Activated naive CD8-positive, alpha-beta T cell (primary cell): ENCODE measurements around the gene DCAF4.

ENCODE experiments used
- H3K27ac Mint-ChIP-seq: one replicate; pipeline ENCODE4 v1.8.0; 2021; ENCODE audit warnings: mixed read lengths
- H3K27me3 Mint-ChIP-seq: one replicate; pipeline ENCODE4 v1.8.0; 2021; ENCODE audit warnings: mixed read lengths
- H3K36me3 Mint-ChIP-seq: one replicate; pipeline ENCODE4 v1.8.0; 2021; ENCODE audit warnings: mixed read lengths
- H3K4me1 Mint-ChIP-seq: one replicate; pipeline ENCODE4 v1.8.0; 2021; ENCODE audit warnings: low read depth, mixed read lengths
- H3K4me3 Mint-ChIP-seq: one replicate; pipeline ENCODE4 v1.8.0; 2021; ENCODE audit warnings: mild to moderate bottlenecking, mixed read lengths
- H3K9me3 Mint-ChIP-seq: one replicate; pipeline ENCODE4 v1.8.0; 2021; ENCODE audit warnings: low read depth, mixed read lengths

Gene DCAF4, protein sequence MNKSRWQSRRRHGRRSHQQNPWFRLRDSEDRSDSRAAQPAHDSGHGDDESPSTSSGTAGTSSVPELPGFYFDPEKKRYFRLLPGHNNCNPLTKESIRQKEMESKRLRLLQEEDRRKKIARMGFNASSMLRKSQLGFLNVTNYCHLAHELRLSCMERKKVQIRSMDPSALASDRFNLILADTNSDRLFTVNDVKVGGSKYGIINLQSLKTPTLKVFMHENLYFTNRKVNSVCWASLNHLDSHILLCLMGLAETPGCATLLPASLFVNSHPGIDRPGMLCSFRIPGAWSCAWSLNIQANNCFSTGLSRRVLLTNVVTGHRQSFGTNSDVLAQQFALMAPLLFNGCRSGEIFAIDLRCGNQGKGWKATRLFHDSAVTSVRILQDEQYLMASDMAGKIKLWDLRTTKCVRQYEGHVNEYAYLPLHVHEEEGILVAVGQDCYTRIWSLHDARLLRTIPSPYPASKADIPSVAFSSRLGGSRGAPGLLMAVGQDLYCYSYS

DNA sequence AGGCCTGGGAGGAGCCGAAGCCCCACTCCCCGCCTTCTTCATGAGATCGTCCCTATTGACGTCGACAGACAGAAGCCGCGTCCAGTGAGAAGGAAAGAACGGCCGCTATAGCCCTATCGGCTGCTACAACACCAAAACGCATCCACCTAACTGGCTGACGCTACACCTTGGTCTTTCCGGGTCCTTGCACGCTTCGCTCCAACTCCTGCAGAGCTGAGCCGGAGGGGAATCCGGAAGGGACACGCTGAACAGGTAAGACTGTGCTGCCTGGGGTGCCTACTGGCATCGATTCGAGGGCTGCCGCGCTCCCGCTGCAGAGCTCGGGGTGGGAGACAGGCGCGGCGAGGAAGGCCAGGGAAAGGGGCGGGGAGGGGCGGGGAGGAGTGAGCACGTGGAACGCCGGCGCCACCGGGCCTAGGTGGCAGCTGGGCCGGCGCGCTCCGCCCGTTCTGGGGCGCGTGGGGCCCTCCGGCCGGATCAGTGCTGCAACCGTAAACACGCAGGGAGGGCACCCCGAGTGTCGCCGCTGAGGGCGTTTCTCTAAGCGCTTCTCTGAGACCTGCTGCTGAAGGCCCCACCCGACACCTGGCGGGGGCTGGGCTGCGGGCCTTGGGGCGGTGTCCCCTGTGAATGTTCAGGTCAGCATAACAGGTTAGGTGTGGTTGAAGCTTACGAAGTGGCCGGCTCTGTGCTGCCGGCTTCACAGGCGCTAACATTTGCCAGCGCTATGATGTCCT is at the start of gene DCAF4:
Gene DCAF4, plus strand, starts transcription at position 173 of the 737 bp plus-strand sequence. CDS start 11,515 bp downstream, outside the sequence.
- Mint-ChIP-seq H3K4me1 (peaks cover 15% of the 10 kb centered on the region), H3K4me3 (peak within 1 kb of the TSS; percentile 96), H3K27ac (peak within 1 kb of the TSS; percentile 95), H3K27me3 (no peaks in the 10 kb centered on the region), H3K36me3 (peaks cover 2% of the 10 kb centered on the region), H3K9me3 (no peaks in the 10 kb centered on the region)

DNA sequence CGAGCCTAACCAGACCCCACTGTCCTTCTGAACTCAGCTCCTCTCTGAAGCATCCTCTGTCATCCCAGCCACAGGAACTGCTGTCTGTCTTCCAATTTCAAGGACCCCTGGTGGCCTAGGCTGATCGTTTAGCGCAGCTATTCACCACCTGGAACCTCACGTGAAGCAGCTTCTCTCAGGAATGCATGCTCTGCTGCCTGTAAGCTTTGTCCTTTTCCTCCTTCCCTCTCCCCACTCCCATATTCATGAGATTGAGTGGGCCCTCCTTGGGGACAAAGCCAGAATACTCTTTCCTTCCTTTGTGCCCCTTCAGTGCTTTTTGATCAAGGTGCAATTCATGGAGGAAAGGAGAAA is 49.6 kb upstream of the DCAF4 start:
- Mint-ChIP-seq H3K9me3 (no peaks in the 10 kb centered on the region), H3K4me3 (no peak overlapping the region), H3K27ac (no peak overlapping the region), H3K4me1 (no peaks in the 10 kb centered on the region), H3K36me3 (peaks cover 2% of the 10 kb centered on the region), H3K27me3 (no peaks in the 10 kb centered on the region)

DNA sequence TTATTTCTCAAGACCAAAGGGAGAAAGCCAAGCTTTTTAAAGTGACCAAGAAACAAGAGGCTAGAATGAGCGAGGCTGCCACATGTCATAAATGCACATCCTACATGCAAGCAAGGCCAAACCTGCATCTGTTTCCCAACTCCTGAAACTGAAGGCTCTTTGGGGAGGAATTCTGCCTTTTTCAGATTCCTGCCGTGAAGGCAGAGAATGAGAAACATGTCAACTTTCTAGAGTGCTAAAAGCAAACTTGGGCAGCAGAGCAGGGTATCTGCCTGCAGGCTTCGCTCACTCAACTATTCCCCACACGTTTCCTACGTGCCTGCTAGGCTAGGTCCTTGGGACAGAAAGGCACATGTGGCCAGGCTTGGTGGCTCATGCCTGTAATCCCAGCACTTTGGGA is 47.5 kb upstream of the DCAF4 start:
- no peak overlapping the region for H3K4me3 Mint-ChIP-seq
- no peak overlapping the region for H3K27ac Mint-ChIP-seq
- no peaks in the 10 kb centered on the region for H3K4me1 Mint-ChIP-seq
- H3K36me3 Mint-ChIP-seq, result peaks cover 2% of the 10 kb centered on the region
- no peaks in the 10 kb centered on the region for H3K9me3 Mint-ChIP-seq
- H3K27me3 Mint-ChIP-seq, result no peaks in the 10 kb centered on the region

DNA sequence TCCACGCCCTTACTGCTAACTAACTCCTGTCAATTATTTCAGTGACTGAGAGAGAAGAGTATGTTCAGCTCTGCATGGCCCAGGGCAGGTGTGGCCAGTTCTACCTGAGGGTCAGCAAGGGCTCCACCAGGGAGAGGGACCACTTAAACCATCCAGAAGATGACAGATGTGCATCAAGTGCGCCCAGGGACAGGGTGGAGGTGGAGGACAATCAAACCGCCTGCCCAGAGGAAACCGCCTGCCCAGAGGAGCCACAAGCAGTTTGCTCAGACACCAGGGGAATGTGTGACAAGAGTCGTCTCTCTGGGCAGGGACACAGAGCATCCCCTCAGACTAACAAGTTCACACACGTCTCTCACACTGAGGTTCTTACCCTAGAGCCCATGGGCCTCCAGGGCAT is 46.8 kb upstream of the DCAF4 start:
- no peaks in the 10 kb centered on the region for H3K27me3 Mint-ChIP-seq
- H3K27ac Mint-ChIP-seq, result no peak overlapping the region
- H3K4me1 Mint-ChIP-seq, result peaks cover 2% of the 10 kb centered on the region
- no peaks in the 10 kb centered on the region for H3K9me3 Mint-ChIP-seq
- peaks cover 2% of the 10 kb centered on the region for H3K36me3 Mint-ChIP-seq
- no peak overlapping the region for H3K4me3 Mint-ChIP-seq

DNA sequence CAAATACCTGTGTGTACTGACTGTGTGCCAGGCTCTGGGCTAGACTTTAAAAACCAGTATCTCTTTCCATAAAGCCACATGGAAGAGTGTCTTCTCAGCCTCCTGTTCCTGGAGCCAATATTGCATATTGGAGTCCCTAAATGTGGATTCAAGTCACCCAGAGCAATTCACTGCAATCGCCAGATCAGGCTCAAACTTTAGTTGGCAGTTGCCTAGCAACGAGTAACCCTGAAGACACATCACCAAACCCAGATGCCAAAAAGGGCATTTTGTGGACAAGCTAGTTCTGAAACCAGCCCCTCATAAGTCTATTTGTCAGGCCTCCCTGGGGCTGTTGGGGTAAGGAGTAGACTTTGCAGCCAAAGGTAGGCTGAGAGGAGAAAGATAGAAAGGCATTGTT is 46.1 kb upstream of the DCAF4 start:
- Mint-ChIP-seq H3K27me3 (no peaks in the 10 kb centered on the region), H3K4me1 (peaks cover 2% of the 10 kb centered on the region), H3K36me3 (peaks cover 2% of the 10 kb centered on the region), H3K9me3 (no peaks in the 10 kb centered on the region), H3K27ac (no peak overlapping the region), H3K4me3 (no peak overlapping the region)

DNA sequence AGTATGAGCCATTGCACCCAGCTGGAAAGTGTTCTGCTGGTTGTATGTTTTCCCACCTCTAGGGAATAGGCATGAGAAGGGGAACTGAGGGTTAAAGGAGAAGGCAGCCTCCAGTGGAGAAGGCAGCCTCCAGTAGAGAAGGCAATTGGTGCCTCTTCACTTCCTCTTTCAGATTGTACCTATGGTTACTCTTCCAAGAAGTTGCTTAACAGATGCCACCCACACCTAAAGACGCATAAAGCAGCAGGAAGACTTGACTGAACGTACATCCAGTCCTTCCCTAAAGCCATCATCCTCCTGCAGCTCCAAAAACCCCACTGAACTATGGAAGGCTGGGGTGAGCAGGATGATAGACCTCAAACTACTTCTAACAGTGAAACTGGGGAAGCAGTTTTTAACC is 45.4 kb upstream of the DCAF4 start:
- Mint-ChIP-seq H3K9me3 (no peaks in the 10 kb centered on the region), H3K4me3 (no peak overlapping the region), H3K36me3 (peaks cover 4% of the 10 kb centered on the region), H3K27ac (no peak overlapping the region), H3K4me1 (peaks cover 2% of the 10 kb centered on the region), H3K27me3 (peaks cover 1% of the 10 kb centered on the region)

DNA sequence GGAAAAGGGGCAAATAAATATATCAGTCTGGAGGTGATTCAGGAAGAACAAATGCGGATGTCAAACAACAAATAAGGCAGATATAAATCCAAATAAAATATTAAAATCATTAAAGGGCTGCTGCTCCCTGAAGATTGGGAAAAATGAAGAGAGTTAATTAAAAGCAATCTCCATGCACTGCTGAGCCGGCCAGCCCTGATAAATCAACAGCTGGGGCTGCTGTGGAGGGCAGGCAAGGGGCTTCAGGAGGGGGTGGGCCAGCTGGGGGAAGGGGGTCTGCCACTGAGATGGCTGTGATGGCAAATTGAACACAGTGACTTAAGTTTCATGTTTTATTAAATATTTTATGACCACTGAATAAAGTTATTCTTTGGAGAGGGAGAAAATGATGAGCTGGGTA is 44.7 kb upstream of the DCAF4 start:
- Mint-ChIP-seq H3K27me3 (peaks cover 2% of the 10 kb centered on the region), H3K9me3 (no peaks in the 10 kb centered on the region), H3K27ac (no peak overlapping the region), H3K4me1 (peaks cover 2% of the 10 kb centered on the region), H3K4me3 (no peak overlapping the region), H3K36me3 (peaks cover 4% of the 10 kb centered on the region)

DNA sequence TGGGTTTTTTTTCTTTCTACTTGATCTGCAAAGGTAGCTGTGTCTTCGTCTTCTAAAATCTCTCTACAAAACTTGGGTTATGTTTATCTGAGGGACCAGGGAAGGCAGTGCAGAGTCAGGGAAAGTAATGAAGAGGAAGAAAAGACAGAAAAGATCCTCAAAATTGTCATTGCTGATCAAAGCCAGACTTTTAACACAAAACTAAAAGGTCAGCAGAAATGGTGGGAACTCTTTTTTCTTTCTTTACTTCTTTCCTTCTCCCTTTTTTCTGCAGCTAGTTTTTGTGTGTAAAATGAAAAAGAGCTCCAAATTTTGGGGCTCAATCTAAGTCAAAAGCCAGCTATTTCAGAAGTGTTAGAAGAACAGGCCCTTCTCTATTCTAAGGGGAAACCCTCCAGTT is 44.2 kb upstream of the DCAF4 start:
- Mint-ChIP-seq H3K27ac (no peak overlapping the region), H3K36me3 (peaks cover 4% of the 10 kb centered on the region), H3K4me1 (peaks cover 2% of the 10 kb centered on the region), H3K9me3 (no peaks in the 10 kb centered on the region), H3K4me3 (no peak overlapping the region), H3K27me3 (peaks cover 2% of the 10 kb centered on the region)

DNA sequence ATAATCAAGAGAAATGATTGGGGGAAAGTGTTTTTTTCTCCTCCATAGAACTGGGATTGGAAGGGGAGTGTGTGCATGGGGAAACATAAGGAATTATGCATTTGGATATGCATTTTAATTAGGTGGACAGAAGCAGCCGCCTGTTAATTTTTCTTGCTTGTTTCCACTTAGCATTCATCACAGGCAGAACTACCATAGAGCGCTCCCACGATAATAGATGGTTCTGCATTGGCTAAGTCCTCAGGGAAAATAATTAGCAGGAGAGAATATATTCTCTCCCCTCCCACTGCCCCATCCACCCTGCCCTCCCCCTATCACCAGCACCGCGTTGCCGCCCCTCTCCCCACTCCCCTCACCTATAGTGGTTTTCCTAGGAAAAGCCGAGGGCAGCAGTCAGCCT is 43.8 kb upstream of the DCAF4 start:
- Mint-ChIP-seq H3K27me3 (peaks cover 2% of the 10 kb centered on the region), H3K4me3 (no peak overlapping the region), H3K27ac (no peak overlapping the region), H3K9me3 (no peaks in the 10 kb centered on the region), H3K4me1 (peaks cover 2% of the 10 kb centered on the region), H3K36me3 (peaks cover 4% of the 10 kb centered on the region)

DNA sequence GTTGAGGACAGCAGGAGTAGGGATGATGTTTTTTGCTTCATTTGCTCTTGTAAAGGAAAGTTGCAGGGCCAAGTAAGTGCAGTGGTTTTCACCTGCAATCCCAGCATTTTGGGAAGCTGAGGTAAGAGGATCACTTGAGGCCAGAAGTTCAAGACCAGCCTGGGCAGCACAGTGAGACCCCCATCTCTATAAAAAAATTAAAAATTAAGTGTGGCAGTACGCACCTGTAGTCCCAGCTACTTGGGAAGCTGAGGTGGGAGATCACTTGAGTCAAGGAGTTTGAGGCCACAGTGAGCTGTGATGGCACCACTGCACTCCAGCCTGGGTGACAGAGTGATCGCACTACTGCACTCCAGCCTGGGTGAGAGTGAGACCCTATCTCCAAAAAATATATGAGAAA is 43.2 kb upstream of the DCAF4 start:
- Mint-ChIP-seq H3K27me3 (peaks cover 3% of the 10 kb centered on the region), H3K4me3 (no peak overlapping the region)

DNA sequence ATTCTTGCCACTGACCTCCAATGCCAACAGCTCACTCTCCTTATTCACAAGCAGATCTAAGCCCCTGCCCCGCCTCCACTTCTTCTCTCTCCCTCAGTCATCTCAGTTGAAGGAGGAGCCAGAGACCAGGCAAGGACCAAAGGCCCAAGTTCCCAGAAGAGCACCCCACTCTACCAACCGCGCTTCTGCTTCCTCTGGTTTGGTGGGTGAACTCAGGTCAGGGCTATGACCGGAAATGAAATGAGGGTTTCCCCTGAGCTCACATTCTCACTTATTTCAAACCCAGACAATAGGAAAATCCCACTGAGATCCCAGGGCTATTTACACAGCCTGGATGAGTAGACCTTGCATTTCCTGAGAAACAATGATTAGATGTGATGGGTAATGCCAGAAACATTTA is 42.3 kb upstream of the DCAF4 start:
- H3K9me3 Mint-ChIP-seq, result no peaks in the 10 kb centered on the region
- H3K4me1 Mint-ChIP-seq, result peaks cover 2% of the 10 kb centered on the region
- H3K27ac Mint-ChIP-seq, result no peak overlapping the region
- no peak overlapping the region for H3K4me3 Mint-ChIP-seq
- H3K27me3 Mint-ChIP-seq, result peaks cover 4% of the 10 kb centered on the region
- H3K36me3 Mint-ChIP-seq, result peaks cover 2% of the 10 kb centered on the region

More for the DNA sequence above, 43.2 kb upstream of the DCAF4 start:
- Mint-ChIP-seq H3K9me3 (no peaks in the 10 kb centered on the region), H3K36me3 (peaks cover 2% of the 10 kb centered on the region), H3K4me1 (peaks cover 2% of the 10 kb centered on the region), H3K27ac (no peak overlapping the region)

DNA sequence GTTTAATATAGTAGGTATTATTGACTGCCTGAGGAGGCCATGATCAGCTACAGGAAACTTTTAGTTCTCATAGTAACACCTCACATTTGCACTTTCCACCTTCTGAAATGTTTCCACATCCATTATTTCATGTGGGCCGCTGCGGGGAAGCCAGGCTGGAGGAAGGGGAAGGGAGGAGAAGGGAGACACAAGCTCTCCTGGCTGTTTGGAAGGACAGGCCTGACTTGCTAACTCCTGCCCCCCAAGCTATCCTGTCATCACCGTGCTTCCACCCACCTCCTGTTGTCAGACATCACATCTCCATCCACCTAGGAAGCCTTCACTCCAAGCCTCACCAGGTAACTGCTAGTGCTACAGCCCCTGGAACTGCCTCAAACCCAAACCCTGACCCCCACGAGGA is 41.9 kb upstream of the DCAF4 start:
- Mint-ChIP-seq H3K36me3 (peaks cover 2% of the 10 kb centered on the region), H3K4me3 (no peak overlapping the region), H3K4me1 (peaks cover 2% of the 10 kb centered on the region), H3K27ac (no peak overlapping the region), H3K9me3 (no peaks in the 10 kb centered on the region), H3K27me3 (peaks cover 4% of the 10 kb centered on the region)

DNA sequence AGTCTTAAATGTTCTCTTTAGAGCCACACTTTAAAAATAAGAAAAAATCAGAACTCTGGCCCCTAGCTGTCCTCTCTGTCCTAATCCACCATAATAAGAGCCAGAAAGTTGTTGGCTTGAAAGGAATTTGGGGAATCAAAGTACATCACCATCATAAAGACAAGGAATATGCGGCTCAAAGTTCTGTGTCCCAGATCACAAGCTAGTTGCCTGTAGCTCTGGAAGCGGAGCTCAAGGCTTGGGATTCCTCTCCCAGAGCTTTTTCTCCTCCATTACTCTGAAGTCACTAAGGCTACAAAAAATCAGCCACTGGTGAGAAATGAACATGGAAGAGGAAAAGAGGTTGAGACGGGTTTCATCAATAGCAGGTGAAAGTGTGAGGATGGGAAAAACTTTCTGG is 38.8 kb upstream of the DCAF4 start:
- H3K4me1 Mint-ChIP-seq, result peaks cover 12% of the 10 kb centered on the region
- H3K36me3 Mint-ChIP-seq, result peaks cover 2% of the 10 kb centered on the region
- H3K9me3 Mint-ChIP-seq, result no peaks in the 10 kb centered on the region
- peaks cover 13% of the 10 kb centered on the region for H3K27me3 Mint-ChIP-seq
- no peak overlapping the region for H3K27ac Mint-ChIP-seq
- no peak overlapping the region for H3K4me3 Mint-ChIP-seq

DNA sequence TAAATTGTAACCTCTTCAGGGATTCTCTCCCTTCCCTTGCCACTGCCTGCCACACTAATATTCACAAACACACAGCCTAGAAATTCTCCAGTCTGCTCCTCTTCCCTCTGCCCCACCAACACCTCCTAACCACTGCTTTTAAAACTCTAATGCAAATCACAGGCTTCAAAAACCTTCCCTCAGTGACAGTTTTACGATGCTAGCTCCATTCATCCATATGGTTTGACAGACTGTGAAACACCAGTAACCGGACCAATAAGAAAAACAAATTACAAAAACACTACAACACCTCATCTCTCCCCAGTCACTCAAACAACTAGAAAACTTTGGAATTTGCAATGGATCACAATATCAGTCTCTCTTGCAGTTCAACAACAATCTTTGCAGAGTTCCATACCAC is 38.1 kb upstream of the DCAF4 start:
- peaks cover 2% of the 10 kb centered on the region for H3K36me3 Mint-ChIP-seq
- peaks cover 14% of the 10 kb centered on the region for H3K4me1 Mint-ChIP-seq
- H3K9me3 Mint-ChIP-seq, result no peaks in the 10 kb centered on the region
- H3K4me3 Mint-ChIP-seq, result no peak overlapping the region
- H3K27ac Mint-ChIP-seq, result no peak overlapping the region
- H3K27me3 Mint-ChIP-seq, result peaks cover 13% of the 10 kb centered on the region

DNA sequence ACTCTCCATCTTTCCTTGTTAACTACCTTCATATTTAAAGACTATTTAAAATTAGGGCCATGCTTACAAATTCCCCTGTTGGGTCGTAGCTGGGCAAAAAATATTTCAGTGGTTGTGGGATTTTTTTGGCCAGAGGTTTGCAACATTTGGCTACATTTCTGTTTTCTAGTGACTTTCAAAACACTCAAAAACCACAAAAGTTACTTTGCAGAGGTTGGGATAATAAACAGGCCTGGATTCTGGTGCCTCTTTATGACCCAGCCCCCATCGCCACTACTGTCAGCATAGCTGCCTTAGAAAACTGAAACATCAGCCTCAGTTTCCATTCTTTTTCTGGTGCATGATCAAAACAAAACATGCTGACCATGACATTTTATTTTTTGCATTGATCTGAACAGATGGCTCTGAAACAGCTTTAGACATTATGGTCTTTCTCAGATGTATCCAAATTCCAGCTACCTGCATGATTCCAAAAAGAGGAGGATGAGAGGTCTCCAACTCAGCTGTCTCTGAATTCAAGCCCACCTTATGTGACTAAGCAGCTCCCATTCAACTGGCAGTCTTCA is 37.5 kb upstream of the DCAF4 start:
- H3K4me3 Mint-ChIP-seq, result no peak overlapping the region
- H3K27me3 Mint-ChIP-seq, result peaks cover 13% of the 10 kb centered on the region
- no peak overlapping the region for H3K27ac Mint-ChIP-seq
- peaks cover 15% of the 10 kb centered on the region for H3K4me1 Mint-ChIP-seq
- no peaks in the 10 kb centered on the region for H3K9me3 Mint-ChIP-seq
- peaks cover 2% of the 10 kb centered on the region for H3K36me3 Mint-ChIP-seq
